HG02970 (cell line): Measurements from ENCODE around the gene NPTX2.

ENCODE experiments used
- ATAC-seq: cut with Tn5 transposase; IDR thresholded peaks from one replicate; pipeline ENCODE4 v1.9.1; 2021; ENCODE audit warnings: mild to moderate bottlenecking, moderate library complexity, moderate number of reproducible peaks; ENCODE audit not compliant: unreplicated experiment, low FRiP score

Gene NPTX2

DNA sequence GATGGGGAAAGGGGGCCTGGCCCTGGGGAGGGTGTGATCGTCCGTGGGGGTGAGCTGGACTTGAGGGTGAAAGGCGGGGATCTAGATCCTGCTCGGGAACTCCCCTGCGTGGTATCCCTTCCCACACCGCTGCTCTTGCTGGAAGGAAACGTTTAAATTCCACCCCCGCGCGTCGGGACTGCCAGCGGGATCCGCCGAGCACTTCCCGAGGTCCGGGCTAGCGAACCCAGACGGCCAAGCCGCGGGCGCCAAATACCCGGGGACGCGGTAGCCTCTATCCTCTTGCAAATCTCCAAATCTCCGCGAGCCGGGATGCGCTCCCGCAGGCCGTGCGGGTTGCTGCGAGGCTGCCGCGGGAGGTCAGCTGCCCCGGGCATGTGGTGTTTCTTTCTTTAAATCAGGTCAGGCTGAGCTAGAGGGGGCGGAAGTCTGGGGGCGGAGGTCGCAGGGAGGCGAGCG, 904 bp downstream of the NPTX2 start:
- ATAC-seq, result no peak

DNA sequence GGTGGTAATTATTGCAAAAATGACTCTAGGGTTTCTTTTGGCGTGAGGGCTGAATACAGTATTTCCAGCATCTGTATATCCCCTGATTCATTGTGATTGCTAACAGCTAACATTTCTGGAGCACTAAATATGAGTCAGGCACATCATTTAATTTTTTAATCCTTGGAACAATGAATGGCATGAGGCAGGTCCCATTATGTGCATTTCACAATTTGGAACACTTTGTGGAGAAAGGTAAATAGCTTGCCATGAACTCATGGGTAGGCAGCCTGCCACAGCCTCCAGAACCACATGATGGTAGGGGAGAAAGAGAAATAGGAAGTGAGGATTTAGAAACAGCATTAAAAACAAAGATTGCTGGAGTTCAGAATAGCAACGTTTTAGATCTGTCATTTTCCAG, 1.7 kb downstream of the NPTX2 start:
- no peak for ATAC-seq

DNA sequence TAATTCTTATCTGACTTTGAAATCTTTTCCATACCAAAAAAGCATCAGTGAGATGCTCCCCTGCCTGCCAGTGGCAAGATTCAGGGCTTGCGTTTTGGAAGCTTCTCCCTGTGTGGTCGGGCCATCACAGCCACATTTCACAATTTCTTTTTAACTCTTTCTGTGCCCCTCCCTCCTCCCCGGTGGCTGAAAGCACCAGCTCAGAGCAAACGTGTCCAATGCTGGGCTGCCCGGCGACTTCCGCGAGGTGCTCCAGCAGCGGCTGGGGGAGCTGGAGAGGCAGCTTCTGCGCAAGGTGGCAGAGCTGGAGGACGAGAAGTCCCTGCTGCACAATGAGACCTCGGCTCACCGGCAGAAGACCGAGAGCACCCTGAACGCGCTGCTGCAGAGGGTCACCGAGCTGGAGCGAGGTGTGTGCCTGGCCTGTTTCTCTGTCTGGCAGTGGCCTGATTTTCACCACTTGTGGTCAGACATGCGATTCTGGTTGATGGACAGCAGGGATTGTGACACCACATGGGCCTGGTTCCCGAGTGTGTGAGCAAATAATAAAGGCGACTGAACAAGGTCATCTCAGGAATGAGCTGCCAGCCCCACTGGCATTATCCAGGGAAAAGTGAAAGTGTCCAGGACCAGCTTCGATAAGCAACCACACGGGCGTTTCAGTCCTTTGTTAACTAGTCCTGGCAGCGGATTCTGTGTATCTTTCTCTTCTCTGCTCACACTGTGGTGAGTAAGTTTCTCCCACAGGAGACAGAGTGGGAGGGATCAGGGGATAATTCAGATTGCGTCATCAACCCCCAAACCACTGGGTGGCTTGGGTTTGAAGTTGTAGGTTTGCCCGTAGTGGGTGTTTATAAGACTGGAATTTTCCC, 2.6 kb downstream of the NPTX2 start:
- no peak for ATAC-seq

DNA sequence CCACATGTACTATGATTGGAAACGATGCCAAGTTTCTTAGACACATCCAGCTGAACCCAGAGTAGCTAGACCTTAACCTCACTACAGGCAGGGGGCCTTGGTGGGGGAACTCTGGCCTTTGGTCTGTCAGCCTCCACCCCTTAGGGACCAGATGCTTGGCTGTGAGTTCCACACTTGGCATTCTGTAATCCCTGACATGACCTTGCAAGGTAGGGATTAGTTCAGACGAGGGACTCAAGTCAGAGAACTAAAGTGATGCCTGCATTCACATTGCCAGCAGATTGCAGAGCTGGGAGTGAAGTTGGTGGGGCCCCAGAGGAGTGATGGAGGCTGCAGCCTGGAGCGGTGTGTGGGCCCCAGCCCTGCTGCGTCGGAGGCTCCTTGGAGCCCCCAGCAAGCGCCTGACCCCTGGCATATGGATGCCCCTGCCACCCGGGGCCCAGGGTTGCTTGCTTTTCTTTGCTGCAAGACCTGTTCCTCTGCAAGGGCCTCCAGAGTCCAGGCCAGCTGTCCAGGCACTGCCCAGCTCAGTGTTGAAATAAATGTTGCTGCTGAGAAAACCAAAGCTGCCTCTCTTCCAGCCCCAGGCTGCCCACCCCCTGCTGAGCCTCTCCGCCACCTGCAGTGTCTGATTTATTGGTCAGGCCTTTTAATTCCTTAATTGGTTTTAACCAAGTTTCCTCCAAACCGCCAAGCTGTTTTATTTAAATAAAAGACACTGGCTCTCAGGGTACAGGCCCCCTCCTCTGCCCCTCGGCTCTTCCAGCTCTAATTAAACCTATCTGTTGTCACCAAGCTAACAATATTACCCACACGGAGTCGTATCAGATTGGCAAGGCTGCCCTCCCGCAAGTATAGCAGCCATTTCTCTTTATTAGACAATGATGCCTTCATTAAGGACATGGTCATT, 4.7 kb downstream of the NPTX2 start:
- ATAC-seq, result no peak

DNA sequence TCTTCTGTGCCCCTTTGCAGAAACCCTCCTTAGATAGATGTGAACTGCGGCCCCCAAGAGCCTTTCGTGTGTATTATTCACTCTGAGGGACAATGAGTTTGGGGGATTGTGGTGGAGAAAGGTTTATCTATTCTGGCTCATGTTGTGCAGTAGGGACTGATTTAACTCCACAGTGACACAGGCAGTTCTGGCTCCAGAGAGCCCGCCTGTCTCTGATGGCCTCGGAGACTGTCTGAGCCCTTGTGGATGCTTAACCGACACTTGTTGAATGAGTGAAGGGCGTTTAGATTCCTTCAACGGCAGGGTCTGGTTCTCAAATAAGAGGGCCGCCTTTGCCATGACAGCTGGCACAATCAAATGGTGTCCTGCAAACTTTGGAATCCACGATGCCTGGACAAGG, 5.8 kb downstream of the NPTX2 start:
- ATAC-seq, result no peak

DNA sequence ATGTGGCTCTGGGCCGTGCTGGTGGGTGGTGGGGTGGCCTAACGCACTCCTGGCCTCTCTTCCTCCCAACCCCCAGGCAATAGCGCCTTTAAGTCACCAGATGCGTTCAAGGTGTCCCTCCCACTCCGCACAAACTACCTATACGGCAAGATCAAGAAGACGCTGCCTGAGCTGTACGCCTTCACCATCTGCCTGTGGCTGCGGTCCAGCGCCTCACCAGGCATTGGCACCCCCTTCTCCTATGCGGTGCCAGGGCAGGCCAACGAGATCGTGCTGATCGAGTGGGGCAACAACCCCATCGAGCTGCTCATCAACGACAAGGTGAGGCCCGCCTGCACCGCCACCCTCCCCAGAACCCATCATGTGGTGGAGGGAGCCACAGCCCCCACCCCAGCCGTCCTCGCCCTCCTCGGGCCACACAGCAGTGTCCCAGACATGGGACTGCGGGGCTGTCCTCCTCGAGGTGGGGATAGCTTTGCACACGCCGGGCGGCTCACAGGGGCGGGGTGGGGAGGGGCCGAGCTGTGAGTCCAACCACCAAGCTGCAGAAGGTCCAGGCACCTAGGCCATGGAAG, 7.8 kb downstream of the NPTX2 start:
- ATAC-seq, result no peak

DNA sequence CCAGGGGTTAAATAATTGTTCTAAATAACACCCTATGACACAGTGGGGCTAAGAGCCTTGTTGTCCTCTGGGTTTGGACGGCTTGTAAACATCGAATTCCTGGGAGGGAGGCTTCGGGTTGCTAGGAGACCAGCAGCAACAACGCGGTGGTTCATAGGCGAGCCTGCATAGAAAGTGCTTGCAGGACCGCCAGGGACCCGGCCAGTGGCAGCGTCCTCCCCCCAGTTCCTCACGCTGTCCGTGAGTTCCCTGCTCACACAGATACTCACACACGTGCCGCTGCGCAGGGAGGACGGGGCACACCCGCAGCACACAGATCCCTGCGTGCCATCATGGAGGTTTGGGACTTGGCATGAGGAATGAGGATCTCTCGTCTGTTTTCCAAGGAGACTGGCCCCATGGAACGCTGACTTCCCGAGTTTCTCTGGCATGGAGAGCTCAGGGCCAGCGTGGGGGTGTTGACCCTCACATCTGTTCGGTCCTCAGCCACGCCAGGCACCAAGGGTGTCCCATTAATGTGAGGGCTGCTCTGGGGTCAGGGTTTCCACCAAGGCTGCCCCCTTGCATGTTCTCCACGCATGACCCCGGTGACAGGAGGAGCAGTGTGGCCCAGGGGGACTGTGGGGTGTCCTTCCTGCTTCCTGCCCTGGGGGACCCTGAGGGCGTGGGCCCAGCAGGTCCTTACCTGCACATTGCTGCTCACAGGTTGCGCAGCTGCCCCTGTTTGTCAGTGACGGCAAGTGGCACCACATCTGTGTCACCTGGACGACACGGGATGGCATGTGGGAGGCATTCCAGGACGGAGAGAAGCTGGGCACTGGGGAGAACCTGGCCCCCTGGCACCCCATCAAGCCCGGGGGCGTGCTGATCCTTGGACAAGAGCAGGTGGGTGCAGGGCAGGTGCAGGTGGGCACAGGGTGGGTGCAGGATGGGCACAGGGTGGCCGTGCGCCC, 9.7 kb downstream of the NPTX2 start:
- no peak for ATAC-seq

DNA sequence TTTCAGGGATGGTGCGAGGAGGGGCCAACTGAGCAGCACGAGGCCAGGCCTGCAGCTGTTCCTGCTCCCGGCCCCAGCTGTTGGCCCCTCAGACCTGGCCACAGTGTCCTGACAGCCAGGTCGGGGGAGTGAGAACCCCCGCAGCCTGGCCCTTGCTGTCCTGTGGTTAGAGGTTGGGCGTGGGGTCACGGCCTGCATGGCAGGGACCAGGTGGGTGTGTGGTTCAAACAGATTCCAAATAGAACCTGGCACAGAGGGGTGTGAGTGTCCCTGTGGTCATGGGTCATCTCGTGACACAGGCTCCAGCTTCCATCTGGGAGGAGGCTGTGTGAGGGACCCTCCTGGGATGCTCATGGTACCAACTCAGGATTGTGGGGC, 10.3 kb downstream of the NPTX2 start:
- ATAC-seq, result no peak

DNA sequence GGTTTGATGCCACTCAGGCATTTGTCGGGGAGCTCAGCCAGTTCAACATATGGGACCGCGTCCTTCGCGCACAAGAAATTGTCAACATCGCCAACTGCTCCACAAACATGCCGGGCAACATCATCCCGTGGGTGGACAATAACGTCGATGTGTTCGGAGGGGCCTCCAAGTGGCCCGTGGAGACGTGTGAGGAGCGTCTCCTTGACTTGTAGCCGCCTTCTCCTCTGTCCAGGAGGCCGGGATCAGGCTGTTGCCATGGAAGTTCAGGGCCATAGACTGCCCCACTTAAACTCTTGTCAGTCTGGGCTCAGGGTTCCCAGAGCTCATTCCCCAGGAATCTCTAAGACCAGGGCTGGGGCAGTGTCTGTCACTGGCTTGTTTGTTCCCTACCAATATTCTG, 11.3 kb downstream of the NPTX2 start:
- ATAC-seq, result no peak

DNA sequence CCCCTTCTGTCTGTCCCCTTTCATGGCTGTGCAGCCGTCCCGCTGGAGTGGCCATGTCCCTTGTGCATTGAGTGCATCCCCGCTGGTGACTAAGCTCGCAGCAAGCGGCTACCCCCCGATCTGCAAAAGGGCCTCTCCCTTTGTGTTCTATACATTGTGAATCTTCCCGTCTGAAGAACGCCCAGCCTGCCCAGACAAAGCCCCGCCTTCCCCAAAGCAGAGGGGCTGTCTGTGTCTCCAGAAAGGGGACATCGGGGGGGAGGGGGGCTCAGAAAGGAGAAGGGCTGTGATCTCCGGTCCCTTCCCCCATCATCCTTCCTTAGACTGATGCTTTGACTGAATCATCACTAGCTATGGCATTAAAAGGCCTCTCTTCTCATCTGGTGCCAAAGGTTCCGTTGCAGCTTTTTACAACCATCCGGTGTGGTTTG, 11.9 kb downstream of the NPTX2 start:
- no peak for ATAC-seq

DNA sequence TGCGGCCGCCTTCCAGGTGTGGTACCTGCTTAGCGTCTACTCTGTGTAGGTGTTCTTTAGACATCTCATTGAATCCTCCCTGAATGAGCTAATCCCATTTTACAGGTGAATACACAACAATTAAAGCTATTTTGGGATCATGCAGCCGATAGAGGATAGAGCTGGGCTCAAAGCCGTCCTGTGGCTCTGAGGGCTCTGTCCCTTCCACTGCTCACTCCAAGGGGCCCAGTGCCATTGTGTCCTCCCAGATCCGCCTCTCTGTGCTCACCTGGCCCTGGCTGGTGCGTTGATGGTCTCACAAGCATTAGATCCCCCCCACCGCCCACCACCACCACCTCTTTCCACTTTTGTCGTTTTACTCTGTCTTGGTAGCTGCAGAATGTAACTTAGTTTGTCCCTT, 13.1 kb downstream of the NPTX2 start:
- ATAC-seq, result no peak

DNA sequence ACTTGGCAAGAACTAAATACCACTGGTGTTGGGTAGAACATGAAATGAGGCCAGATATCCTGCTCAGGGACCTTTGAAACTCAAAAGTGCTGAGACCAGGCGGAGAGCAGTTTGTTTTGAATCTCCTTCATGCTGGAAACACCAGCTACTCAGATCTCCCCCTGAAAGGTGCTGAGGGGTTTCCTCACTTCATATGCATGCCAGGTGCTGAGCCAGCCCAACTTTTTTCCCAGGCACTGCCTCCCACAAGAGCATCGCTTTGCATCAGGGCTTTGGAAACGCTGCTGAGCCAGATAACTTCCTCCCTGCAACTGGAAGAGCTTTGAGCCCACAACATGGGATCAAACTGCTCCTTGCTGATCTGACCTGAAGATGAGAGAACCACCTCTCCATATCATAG, 13.7 kb downstream of the NPTX2 start:
- ATAC-seq, result no peak

DNA sequence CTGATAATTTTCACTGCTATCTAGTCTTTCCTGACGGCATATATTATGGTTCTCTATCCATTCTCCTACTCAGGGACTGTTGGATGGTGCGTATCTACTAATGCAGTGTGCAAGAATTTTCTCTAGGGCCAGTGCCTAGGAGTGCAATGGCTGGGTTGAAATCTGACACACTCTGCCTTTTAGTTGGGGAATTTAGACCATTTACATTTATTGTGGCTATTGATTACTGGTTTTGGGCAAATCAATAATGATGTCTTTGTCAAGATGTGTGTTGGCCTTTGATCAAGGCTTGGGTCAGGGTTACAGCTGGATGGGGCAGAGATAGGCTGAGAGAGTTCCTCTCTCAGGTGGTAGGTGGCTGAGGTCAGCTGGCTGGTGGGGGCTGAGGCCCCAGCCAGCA, 21.8 kb downstream of the NPTX2 start:
- ATAC-seq, result no peak

DNA sequence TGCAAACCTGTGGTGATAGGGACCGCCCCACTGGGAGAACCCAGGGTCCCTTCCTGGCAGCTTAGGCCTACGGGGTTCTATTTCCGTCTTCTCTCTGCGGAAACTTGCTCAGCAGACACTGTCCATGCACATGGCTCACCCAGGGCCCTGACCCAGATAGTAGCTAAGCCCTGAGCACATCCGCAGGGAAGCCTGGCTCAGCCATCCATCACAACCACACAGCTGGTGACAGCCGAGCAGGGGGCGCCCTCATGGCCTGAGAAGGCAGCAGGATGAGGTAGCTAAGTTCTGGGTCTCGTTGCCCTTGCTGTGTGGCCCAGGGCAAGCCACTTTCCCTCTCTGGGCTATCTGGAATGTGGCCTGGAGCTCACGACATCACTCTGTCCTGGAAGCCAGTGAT, 23.3 kb downstream of the NPTX2 start:
- ATAC-seq, result no peak

DNA sequence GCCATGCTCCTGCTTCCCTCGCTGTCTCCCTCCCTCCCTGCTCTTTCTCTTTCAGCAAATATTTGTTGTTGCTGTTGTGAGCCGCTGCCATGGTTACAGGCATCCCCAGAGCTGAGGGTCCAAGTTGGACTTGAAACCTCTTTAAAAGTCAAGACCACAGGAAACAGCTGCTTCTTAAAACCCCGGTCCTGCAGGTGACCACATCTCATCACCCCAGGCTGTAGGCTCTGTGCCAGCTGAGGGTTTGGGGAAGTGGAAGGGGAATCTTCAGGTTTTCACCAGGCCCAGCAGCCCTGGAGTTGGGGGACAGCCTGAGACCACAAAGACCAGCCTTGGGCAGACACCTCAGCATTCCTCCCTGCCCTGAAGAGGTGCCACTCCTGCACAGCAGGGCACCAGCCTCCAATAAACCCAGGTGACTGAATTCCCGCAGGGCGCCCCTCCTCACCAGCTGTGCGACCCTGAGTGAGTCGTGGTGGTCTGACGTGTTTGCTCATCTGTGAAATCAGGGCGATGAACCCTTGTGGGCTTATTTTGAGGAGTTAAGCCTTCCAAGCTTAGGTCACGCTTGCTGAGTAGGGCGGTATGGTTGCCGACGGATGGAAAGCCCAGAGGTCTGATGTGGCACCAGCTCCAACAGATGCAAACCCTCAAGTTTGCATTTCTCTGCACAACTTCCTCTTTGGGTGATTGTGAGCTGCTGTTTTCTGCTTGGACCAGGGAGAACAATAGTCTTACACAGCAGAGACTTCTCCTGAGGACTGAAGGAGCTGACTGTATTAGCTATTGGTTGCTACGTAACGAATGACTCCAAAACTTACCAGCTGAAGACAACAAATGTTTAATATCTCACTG, 24.8 kb downstream of the NPTX2 start:
- peak; percentile 62 for ATAC-seq

DNA sequence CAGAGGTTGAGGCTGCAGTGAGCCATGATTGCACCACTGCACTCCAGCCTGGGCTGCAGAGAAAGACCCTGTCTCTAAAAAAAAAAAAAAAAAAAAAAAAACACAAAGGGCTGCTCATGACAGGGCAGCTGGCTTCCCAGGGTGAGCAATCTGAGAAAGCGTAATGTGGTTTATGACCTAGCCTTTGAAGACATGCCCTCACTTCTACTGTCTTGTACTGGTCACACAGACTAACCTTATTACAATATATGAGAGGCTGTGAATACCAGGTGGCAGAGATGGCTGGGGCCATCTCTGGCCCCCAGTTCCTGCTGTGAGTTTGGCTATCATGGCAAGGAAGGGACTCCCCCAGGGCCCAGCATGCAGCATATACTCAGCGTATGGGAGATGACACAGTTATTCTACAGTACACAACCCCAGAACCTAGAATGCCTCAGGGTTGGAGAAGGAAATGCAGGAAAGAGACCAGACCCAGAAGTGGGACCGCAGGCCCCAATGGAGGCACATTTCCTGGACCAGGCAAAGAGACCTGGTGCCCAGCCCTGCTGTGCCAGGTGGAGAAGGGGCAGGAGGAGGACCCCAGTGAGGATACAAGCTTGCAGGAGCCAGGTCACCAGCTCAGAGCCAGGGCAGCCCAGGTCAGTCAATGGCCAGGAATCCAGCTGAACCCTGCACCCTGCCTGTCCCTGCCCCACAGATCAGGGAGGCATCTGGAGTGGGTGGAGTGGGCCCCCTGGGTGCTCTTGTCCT, 26.3 kb downstream of the NPTX2 start:
- ATAC-seq, result no peak

DNA sequence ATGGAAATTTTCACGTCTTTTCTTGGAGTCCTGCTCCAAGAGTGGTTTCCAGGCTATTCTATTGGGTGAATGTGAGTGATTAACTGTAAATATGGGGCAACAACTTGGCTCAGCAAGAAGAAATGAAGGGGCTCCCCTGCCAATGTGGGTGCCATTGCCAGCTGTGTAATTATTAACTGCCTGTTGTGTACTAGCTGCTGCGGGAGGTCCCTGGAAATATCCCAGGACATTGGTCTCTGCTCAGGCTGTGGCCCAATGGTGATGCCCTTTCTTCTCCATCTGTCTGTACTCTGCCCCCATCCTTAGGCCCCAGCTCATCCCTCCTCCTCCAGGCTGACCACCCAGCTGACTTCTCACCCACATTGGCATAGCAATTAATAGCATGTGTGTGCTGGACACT, 29.4 kb downstream of the NPTX2 start:
- ATAC-seq, result no peak

DNA sequence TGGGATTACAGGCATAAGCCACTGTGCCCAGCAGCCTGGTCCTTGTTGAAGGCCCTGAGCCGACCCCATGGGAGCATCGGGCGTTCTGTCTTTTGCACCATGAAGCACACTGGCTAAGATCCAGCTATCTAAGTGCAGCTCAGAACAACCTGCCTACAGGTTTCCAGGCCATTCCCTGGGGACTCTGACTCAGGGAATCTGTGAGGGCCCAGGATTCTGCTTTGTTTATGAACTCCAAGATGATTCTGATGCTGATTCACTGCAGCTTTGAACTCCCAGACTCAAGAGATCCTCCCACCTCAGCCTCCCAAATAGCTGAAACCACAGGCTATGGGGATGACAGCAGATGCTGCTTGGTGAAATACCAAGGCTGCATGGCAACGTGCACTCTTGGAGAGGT, 30.2 kb downstream of the NPTX2 start:
- ATAC-seq, result no peak
